A549 (cell line): Measurements from ENCODE around the gene CNTN3.

Experiments used
- ATOH8 ChIP-seq: fragments of 250-450 bp; sonication (Bioruptor Pico); IDR thresholded peaks from 2 replicates; pipeline ENCODE4 v1.5.0; 2020; ENCODE audit warnings: low read depth, mild to moderate bottlenecking, moderate library complexity
- CBX8 ChIP-seq: fragments of 200-600 bp; sonication (generic); IDR thresholded peaks from 2 replicates; pipeline ENCODE4 v1.6.1; 2016
- CTCF ChIP-seq: fragments of >200 bp; sonication (Bioruptor Twin); formaldehyde crosslinking; IDR thresholded peaks from 3 replicates; pipeline ENCODE4 v1.5.1; 2016
- EHMT2 ChIP-seq: fragments of 200-600 bp; sonication (generic); IDR thresholded peaks from 2 replicates; pipeline ENCODE4 v1.6.1; 2016; ENCODE audit warnings: antibody characterized with exemption, low read depth, mild to moderate bottlenecking, moderate library complexity
- MAFK ChIP-seq: fragments of 450-650 bp; IDR thresholded peaks from 2 replicates; pipeline ENCODE4 v1.6.1; 2014; ENCODE audit not compliant: partially characterized antibody
- MYC ChIP-seq: IDR thresholded peaks from 2 replicates; pipeline ENCODE4 v1.6.1; 2012; ENCODE audit warnings: mild to moderate bottlenecking, inconsistent platforms, low read length, improper control_type of control experiment, borderline replicate concordance
- POLR2A ChIP-seq: IDR thresholded peaks from 2 replicates; pipeline ENCODE4 v1.6.1; 2012; ENCODE audit warnings: mild to moderate bottlenecking, low read length
- RFX5 ChIP-seq: fragments of 450-650 bp; IDR thresholded peaks from 2 replicates; pipeline ENCODE4 v1.7.1; 2014; ENCODE audit warnings: antibody characterized with exemption, mild to moderate bottlenecking, moderate library complexity
- USF2 ChIP-seq: fragments of 450-650 bp; IDR thresholded peaks from 2 replicates; pipeline ENCODE4 v1.6.1; 2014; ENCODE audit warnings: antibody characterized with exemption

- TF ChIP-seq ATOH8 (CRISPR knock-in tag) (no peak), RFX5 (no peak), CTCF (no peak), CBX8 (no peak), EHMT2 (no peak), POLR2A (no peak), USF2 (no peak), MYC (no peak), MAFK (no peak)
Observed at GRCh38 chr3:74651885-74652284, 37.4 kb upstream of the CNTN3 start.
